GM10847 (cell line): ENCODE data around the gene JMJD1C.

ENCODE experiments used
- POLR2A ChIP-seq: IDR thresholded peaks from 2 replicates; pipeline ENCODE4 v1.6.1; 2011; ENCODE audit not compliant: insufficient read length; ENCODE audit errors: extremely low read depth

Gene JMJD1C

DNA sequence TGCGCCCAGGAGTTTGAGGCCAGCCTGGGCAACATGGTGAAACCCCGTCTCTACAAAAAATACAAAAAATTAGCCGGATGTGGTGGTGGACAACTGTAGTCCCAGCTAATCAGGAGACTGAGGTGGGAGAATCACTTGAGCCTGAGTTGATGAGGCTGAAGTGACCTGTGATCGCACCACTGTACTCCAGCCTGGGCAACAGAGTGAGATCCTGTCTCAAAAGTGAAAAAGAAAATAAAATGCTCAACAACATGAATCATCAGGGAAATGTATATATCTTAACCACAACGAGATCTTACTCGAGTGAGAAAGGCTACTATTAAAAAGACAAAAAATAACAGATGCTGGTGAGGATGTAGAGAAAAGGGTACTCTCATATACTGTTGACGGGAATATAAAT, 72.7 kb downstream of the JMJD1C start:
- no peak for TF ChIP-seq POLR2A

DNA sequence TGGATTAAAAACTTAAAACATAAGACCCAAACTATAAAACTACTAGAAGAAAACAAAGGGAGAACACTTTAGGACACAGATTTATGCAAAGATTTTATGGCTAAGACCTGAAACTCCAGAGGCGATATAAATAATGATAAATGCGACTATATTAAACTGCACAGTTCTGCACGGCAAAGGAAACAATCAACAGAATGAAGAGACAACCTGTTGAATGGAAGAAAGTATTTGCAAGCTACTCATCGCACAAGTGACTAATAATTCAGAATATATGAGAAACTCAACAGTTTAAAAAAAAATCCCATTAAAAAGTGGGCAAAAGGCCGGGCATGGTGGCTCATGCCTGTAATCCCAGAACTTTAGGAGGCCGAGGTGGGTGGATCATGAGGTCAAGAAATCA, 73.6 kb downstream of the JMJD1C start:
- TF ChIP-seq POLR2A = no peak

DNA sequence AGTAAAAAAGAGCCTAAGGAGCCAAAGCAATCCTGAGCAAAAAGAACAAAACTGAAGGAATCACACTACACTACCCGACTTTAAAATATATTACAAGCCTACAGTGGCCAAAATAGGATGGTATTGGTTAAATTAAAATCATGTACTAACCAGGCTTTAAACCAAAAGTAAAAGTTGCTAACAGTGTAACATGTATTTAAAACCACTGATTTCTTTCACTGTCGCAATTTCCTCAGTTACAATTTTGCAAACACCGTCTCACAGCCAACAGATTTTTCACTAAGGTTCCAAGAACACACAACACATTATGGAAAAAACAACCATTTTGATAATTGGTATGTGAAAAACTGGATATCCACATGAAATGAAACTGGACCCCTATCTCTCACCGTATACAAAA, 74.0 kb downstream of the JMJD1C start:
- no peak for TF ChIP-seq POLR2A

DNA sequence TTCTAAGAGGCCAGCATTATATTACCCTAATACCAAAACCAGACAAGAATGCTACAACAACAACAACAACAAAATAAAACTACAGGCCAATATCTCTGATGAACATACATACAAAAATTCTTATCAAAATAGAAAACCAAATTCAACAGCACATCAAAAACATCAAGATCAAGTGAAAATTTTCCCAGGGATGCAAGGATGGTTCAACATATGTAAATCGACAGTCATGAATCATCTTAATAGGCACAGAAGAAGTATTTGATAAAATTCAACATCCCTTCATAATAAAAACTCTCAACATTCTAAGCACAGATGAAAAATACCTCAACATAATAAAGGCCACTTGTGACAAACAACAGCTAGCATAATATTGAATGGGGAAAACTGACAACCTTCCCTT, 75.3 kb downstream of the JMJD1C start:
- TF ChIP-seq POLR2A = no peak

DNA sequence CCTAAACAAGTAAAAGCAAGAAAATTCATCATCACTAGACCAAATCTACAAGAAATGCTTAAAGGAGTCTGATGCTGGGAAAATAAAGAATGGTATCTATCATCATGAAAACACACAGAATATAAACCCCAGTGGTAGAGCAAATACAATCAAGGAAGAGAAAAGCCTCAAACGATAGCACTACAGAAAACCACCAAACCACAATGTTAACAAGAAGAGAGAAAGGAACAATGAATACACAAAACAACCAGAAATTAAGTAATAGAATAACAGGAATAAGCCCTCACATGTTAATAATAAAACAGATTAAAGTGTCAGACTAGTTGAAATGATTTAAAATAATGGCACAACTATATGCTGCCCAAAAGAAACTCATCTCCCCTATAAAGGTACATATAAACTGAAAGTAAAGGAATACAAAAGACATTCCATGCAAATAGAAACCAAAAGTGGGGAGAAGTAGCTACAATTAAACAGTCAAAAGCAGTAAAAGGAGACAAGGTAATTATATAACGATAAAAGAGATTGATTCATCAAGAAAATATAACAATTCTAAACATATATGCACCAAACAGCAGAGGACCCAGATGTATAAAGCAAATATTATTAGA, 77.3 kb downstream of the JMJD1C start:
- TF ChIP-seq POLR2A = no peak

DNA sequence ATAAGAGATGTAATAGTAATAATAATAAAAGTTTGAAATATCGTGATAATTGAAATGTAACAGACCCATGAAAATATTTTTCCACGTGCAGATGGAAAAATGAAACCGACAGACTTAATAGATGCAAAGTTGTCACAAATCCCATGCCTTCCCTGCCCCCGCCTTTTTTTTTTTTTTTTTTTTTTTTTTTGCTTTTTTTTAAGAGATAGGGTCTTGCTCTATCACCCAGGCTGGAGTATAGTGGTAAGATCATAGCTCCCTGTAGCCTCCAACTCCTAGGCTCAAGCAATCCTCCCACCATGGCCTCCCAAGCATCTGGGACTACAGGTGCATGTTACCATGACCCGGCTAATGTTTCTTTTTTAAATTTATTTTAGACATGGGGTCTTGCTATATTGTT, 80.5 kb downstream of the JMJD1C start:
- TF ChIP-seq POLR2A = no peak

DNA sequence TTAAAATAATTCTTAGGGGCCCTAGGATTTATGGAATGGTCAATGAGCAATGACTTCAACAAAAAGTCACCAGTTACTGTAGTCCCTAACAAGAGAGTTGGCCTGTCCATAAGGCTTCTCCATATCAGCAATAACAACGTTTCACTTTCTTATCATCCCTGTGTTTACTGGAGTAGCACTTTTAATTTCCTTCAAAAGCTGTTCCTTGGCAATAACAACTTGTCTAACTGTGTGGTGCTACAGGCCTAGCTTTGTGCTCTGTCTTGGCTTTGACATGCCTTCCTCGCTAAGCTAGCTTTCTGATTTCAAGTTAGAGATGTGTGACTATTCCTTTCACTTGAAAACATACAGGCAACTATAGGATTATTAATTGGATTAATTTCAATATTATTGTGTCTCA, 81.1 kb downstream of the JMJD1C start:
- no peak for TF ChIP-seq POLR2A

DNA sequence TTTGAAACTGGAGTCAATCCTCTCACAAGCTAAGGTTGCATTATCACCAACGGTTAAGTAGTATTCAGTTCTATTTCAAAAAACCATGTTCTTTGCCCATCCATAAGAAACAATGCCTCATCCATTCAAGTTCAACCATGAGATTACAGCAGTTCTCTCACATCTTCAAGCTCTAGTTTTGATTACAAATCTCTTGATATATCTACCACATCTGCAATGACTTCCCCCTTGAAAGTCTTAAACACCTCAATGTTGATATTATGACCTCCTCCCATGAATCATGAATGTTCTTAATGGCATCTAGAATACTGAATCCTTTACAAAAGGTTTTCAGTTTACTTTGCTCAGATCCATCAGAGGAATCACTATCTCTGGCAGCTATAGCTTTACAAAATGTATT, 81.8 kb downstream of the JMJD1C start:
- TF ChIP-seq POLR2A = no peak

DNA sequence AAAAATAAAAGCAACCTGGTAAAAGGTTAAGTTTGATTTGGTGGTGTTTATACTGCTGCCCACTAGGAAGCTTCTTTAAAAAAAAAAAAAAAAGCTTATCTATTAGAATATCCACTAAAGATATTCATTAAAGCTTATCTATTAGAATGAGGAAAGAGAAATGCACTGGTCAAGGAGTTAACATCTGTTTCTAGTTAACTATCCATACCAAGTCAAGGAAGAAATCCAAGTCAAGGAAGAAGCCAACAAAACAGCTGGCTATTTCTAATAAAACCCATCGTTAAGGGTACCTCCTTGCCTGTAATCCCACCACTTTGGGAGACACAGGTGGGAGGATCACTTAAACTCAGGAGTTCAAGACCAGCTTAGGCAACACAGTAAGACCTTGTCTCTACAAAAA, 82.6 kb downstream of the JMJD1C start:
- no peak for TF ChIP-seq POLR2A

DNA sequence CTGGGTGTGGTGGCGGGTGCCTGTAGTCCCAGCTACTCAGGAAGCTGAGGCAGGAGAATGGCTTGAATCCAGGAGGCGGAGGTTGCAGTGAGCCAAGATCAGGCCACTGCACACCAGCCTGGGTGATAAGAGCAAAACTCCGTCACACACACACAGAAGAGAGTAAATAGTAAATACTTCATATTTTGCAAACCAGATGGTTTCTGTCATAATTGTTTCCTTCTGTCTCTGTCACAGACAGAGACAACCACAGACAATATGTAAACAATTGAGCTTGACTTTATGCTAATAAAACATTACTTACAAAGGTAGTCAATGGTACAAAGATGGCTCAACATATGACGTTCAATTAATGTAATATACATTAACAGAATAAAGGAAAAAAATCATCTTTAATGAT, 83.7 kb downstream of the JMJD1C start:
- TF ChIP-seq POLR2A = no peak

DNA sequence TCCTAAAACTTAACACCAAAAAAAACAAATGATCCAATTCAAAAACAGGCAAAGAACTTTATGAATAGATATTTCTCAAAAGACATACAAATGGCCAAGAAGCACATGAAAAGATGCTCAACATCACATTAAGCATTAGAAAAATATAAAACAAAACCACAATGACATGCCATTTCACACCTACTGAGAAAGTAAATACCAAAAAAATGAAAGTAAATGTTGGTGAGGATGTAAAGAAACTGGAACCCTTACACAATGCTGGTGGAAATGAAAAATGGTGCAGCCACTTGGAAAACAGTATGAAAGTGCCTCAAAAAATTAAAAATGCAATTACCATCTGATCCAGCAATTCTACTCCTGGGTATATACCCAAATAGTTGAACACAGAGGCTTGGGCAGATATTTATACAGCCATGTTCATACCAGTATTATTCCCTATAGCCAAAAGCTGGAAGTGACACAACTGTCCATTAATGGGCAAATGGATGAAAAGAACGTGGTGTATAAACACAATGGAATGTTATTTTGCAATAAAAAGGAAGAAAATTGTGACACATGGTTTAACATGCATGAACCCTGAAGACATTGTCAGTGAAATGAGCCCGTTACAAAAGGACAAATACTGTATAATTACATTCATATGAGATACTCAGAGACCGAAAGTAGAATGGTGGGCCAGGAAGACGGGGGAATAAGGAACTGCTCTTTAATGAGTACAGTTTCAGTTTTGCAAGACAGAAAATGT, 89.0 kb downstream of the JMJD1C start:
- TF ChIP-seq POLR2A = no peak

DNA sequence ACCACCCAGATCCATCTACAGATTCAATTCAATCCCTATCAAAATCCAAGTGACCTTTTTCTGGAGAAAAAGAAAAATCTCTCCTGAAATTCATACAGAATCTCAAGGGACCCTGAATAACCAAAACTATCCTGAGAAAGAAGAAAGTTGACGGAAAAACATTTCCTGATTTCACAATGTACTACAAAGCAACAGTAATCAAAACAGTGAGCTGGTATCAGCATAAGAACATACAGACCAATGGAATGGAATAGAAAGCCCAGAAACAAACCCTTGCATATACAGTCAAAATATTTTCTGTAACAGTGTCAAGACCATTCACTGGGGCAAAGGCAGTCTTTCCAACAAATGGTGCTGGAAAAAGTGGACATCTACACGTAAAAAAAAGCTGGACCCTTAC, 89.9 kb downstream of the JMJD1C start:
- TF ChIP-seq POLR2A = no peak

DNA sequence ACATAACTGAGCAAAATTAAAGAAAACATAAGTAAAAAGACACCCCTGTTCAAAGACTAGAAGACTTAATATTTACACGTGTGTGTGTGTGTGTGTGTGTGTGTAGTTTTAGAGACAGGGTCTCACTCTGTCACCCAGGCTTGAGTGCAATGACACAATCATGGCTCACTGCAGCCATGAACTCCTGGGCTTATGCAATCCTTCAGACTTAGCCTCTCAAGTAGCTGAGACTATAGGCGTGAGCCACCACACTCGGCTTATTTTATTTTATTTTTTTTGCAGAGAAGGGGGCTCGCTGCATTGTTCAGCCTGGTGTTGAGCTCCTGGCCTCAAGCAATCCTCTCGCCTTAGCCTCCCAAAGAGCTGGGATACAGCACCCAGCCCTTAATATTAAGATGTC, 90.3 kb downstream of the JMJD1C start:
- TF ChIP-seq POLR2A = no peak

DNA sequence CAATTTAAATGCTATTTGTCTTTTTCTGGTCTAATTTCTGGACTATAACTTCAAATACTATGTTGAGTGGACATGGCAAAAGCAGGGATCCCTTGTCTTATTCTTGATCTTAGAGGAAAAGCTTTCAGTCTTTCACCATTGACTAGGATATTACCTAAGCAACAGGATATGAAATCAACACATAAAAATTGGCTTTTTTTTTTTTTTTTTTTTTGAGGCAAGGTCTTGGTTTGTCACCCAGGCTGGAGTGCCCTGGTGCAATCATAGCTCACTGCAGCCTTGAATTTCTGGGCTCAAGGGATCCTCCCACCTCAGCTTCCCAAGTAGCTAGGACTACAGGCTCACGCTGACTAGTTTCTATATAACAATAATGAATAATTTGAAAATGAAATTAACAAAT, 90.8 kb downstream of the JMJD1C start:
- TF ChIP-seq POLR2A = no peak

DNA sequence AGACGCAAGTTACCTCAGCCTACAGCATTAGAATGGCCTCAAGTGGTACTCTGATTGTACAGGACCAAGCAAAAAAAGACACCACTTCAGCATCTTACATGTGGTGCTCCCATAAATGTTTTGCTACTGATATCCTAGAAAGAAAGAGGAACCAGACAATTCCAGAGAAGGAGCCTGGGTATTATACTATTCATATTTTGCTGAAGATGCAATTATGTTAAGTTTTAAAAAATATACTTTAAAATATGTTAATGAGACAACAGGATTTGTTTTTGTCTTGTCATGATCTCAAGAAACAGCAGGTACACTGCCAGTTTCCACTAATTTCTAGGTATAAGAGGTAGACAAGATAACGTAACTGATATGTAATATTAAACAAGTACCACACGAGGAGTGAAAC, 92.6 kb downstream of the JMJD1C start:
- TF ChIP-seq POLR2A = no peak

DNA sequence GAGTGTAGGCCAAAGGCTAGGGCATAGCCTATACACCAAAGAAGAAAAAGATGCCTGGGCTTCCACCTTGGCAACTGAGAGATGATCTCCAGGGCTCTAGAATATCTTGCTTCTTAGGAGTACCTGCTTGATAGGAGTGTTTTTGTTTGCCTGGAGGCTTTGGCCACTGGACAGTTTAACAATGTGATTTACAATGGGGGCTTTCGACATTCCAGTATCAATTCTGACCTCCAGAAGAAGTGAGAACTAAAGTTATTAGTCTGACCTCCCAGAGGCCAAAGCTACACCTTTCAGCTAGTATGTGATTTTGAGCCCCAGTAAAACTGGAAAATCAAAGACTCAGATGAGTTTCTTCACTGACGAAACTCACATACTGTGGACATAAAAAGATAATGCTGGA, 96.1 kb downstream of the JMJD1C start:
- TF ChIP-seq POLR2A = no peak

DNA sequence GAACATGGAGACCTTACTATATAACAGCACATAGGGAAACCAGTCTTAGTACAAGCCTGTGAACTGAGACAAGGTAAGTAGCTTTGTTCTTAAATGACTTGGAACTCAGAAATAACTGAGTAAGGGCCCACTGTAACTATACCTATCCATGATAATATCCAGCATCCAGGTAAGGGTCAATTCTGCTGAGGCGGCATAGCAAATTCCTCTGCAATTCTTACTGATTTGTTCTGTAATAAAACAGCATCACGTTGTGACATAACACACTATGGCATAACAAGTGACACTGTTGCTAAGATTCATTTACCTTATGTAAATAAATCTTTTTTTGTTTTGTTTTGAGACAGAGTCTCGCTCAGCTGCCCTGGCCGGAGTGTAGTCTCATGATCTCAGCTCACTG, 97.4 kb downstream of the JMJD1C start:
- TF ChIP-seq POLR2A = no peak
